Panc1 (cell line): ENCODE measurements around the gene GJB3.

Source experiments
- CTCF ChIP-seq: fragments of 450-650 bp; IDR thresholded peaks from 2 replicates; pipeline ENCODE4 v1.5.1; 2017; ENCODE audit warnings: mild to moderate bottlenecking
- POLR2AphosphoS5 ChIP-seq: IDR thresholded peaks from 2 replicates; pipeline ENCODE4 v1.6.1; 2012; ENCODE audit warnings: mild to moderate bottlenecking, low read depth, low read length, moderate library complexity
- REST ChIP-seq, 2 experiments: IDR thresholded peaks; 2 replicates each; pipeline ENCODE4 v1.6.1; 2011 to 2012; ENCODE audit warnings: low read depth in 2 of 2, control low read depth in 1 of 2, low read length in 1 of 2, mild to moderate bottlenecking in 1 of 2, moderate library complexity in 1 of 2; ENCODE audit not compliant: insufficient read depth in 1 of 2
- SIN3A ChIP-seq: IDR thresholded peaks from 2 replicates; pipeline ENCODE4 v1.6.1; 2012; ENCODE audit warnings: low read depth, mild to moderate bottlenecking, low read length, moderate library complexity, borderline replicate concordance; ENCODE audit not compliant: insufficient read depth

GRCh38 chr1:34759503-34760357 lies 21.3 kb upstream of the GJB3 start, which contains the start of gene GJB4:
- TF ChIP-seq CTCF (no peak), POLR2AphosphoS5 (no peak), SIN3A (no peak), REST (IDR thresholded peaks at IDR 0.05; ENCODE audit: insufficient read depth in 1 of 2, low read depth in 2 of 2, low read length in 1 of 2) (no peak)
